Measurements from ENCODE around the gene ARFGEF3.
"Not testable (repeated sequence)": the region's sequence is repeated elsewhere in the genome, so short reads cannot be mapped to it uniquely, and the experiment has no call there.

The ARFGEF3 gene

GRCh38 chr6:138286698-138287097 lies 125.0 kb downstream of the ARFGEF3 start:
- FAIRE-seq, result no peak

GRCh38 chr6:138287144-138287955 lies 125.6 kb downstream of the ARFGEF3 start:
- FAIRE-seq, result no peak

GRCh38 chr6:138288428-138289085 lies 126.8 kb downstream of the ARFGEF3 start:
- FAIRE-seq, result not testable (repeated sequence)

GRCh38 chr6:138289739-138290138 lies 128.0 kb downstream of the ARFGEF3 start:
- no peak for FAIRE-seq

GRCh38 chr6:138290423-138290962 lies 128.8 kb downstream of the ARFGEF3 start:
- no peak for FAIRE-seq

GRCh38 chr6:138291036-138291848 lies 129.5 kb downstream of the ARFGEF3 start:
- FAIRE-seq, result no peak

- FAIRE-seq, result no peak
Observed at GRCh38 chr6:138291849-138292181, 130.1 kb downstream of the ARFGEF3 start.

- no peak for FAIRE-seq
Observed at GRCh38 chr6:138292482-138292881, 130.7 kb downstream of the ARFGEF3 start.

GRCh38 chr6:138293428-138294395 lies 132.0 kb downstream of the ARFGEF3 start:
- no peak for FAIRE-seq

GRCh38 chr6:138296381-138296780 lies 134.6 kb downstream of the ARFGEF3 start:
- FAIRE-seq, result no peak

- FAIRE-seq, result no peak
Observed at GRCh38 chr6:138296786-138297185, 135.0 kb downstream of the ARFGEF3 start.

GRCh38 chr6:138297761-138298298 lies 136.1 kb downstream of the ARFGEF3 start:
- no peak for FAIRE-seq

GRCh38 chr6:138300469-138300868 lies 138.7 kb downstream of the ARFGEF3 start:
- no peak for FAIRE-seq

- FAIRE-seq, result no peak
Observed at GRCh38 chr6:138302554-138302953, 140.8 kb downstream of the ARFGEF3 start.

GRCh38 chr6:138307352-138307751 lies 145.6 kb downstream of the ARFGEF3 start:
- no peak for FAIRE-seq

GRCh38 chr6:138307816-138308730 lies 146.3 kb downstream of the ARFGEF3 start:
- FAIRE-seq, result no peak

- FAIRE-seq, result no peak
Observed at GRCh38 chr6:138308731-138309110, 147.0 kb downstream of the ARFGEF3 start.

- FAIRE-seq, result no peak
Observed at GRCh38 chr6:138309695-138310094, 148.0 kb downstream of the ARFGEF3 start.

GRCh38 chr6:138310294-138310693 lies 148.6 kb downstream of the ARFGEF3 start:
- no peak for FAIRE-seq

GRCh38 chr6:138310821-138311220 lies 149.1 kb downstream of the ARFGEF3 start:
- FAIRE-seq, result no peak

GRCh38 chr6:138311268-138311667 lies 149.5 kb downstream of the ARFGEF3 start:
- no peak for FAIRE-seq
